Measurements from ENCODE around the gene FKBP11. TPM values are rescaled to one million over a fixed set of nuclear protein-coding genes. Genes with fewer than 3 reads are reported as not detected.

The FKBP11 gene
- total and polyA plus RNA-seq, 8 donors: 7.6 to 63.6 (median 30.6) TPM

DNA sequence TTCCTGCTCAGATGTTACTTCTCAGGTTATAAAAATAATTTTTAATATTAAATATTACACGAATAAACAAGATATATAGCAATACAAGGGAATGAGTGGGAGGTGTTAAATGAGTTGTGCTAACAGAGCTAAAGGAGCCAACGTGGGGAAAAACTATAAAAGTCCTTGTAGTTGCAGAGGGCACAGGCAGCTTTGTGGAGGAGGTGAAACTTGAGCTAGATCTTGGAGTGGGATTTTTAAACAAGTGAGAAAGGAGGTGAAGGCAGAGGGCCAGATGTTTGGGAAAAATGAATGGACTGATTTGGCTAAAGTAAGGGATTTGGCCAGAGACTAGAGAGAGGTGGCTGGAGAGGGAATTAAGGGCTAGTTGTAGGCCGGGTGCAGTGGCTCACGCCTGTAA, 5.2 kb upstream of the FKBP11 start:
- 85 to 90% (median 87%) methylated on average over 4 of the region's 4 CpGs for WGBS, 5 donors
- no peak for DNase-seq
- intact Hi-C loops (cut with DNase I; ENCODE audit: low total_unique reads): no loop called here
- Histone ChIP-seq H3K36me3 (peaks cover 14 to 68% (median 65%) of the 10 kb centered on the region in 4 donors), H3K4me3 (no peak overlapping the region), H3K27ac (no peak overlapping the region), H3K27me3 (no peaks in the 10 kb centered on the region), H3K4me1 (peaks cover 0 to 11% (median 5%) of the 10 kb centered on the region in 4 donors), H3K9me3 (no peaks in the 10 kb centered on the region)
- TF ChIP-seq, protein P1, sequence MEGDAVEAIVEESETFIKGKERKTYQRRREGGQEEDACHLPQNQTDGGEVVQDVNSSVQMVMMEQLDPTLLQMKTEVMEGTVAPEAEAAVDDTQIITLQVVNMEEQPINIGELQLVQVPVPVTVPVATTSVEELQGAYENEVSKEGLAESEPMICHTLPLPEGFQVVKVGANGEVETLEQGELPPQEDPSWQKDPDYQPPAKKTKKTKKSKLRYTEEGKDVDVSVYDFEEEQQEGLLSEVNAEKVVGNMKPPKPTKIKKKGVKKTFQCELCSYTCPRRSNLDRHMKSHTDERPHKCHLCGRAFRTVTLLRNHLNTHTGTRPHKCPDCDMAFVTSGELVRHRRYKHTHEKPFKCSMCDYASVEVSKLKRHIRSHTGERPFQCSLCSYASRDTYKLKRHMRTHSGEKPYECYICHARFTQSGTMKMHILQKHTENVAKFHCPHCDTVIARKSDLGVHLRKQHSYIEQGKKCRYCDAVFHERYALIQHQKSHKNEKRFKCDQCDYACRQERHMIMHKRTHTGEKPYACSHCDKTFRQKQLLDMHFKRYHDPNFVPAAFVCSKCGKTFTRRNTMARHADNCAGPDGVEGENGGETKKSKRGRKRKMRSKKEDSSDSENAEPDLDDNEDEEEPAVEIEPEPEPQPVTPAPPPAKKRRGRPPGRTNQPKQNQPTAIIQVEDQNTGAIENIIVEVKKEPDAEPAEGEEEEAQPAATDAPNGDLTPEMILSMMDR (IDR thresholded peaks at IDR 0.05): no peak
- TF ChIP-seq POLR2AphosphoS5 (IDR thresholded peaks at IDR 0.05) (no peak), POLR2A (IDR thresholded peaks at IDR 0.05) (no peak), EP300 (IDR thresholded peaks at IDR 0.05) (no peak)

DNA sequence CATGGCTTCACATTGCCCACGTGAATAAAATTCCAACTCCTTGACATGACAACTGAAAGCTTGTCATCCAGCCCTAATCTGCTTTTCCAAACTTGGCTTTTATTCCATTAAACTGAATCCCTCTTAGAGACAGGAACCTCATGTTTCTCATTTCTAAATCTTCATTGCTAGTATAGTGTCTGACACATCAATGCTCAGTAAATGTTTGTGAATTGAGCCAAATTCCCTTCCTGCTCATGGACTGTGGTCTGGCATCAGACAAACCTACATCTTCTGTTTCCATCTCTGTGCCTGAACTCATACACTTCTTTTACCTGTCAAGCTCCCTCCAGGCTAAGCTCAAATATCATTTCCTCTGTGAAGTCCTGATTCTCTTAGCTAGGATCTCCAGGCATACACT, 4.3 kb upstream of the FKBP11 start:
- Histone ChIP-seq H3K36me3 (peaks cover 14 to 59% (median 56%) of the 10 kb centered on the region in 4 donors), H3K27ac (no peak overlapping the region), H3K27me3 (no peaks in the 10 kb centered on the region), H3K9me3 (no peaks in the 10 kb centered on the region), H3K4me3 (no peak overlapping the region), H3K4me1 (peaks cover under 1 to 14% (median 9%) of the 10 kb centered on the region in 4 donors)
- intact Hi-C loops (cut with DNase I; ENCODE audit: low total_unique reads): no loop called here
- WGBS, 5 donors: 79 to 94% (median 89%) methylated on average over 1 of the region's 1 CpG
- DNase-seq: no peak
- TF ChIP-seq EP300 (IDR thresholded peaks at IDR 0.05): no peak
- TF ChIP-seq, protein P1 (IDR thresholded peaks at IDR 0.05): no peak
- TF ChIP-seq POLR2AphosphoS5 (IDR thresholded peaks at IDR 0.05): no peak
- TF ChIP-seq POLR2A (IDR thresholded peaks at IDR 0.05): no peak

DNA sequence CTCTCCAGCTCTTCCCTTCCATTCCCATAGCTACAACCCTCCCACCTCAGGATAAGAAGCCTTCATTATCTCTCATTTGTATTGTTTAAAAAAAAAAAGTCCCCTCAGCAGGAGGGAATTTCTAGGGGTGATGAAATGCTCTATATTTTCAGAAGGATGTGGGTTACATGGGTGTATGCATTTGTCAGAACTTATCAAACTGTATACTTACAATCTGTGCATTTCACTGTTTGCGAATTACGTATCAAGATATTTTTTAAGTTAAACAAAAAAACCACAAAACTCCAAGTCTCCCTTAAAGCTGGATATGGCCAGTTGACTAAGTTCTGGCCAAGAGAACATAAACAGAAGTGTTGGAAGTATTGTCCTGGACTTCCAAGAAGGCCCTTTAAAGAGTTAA, 2.0 kb upstream of the FKBP11 start:
- 31 to 71% (median 46%) methylated on average over 2 of the region's 2 CpGs for WGBS, 5 donors
- peaks cover under 1 to 51% (median 45%) of the 10 kb centered on the region in 4 donors for H3K36me3 ChIP-seq
- peaks cover 7 to 24% (median 17%) of the 10 kb centered on the region in 4 donors for H3K4me1 ChIP-seq
- no peak overlapping the region for H3K4me3 ChIP-seq
- no peaks in the 10 kb centered on the region for H3K9me3 ChIP-seq
- intact Hi-C loops (cut with DNase I; ENCODE audit: low total_unique reads): no loop called here
- DNase-seq: no peak
- TF ChIP-seq EP300 (IDR thresholded peaks at IDR 0.05): no peak
- TF ChIP-seq, protein P1 (IDR thresholded peaks at IDR 0.05): no peak
- no peak for TF ChIP-seq POLR2A (IDR thresholded peaks at IDR 0.05)
- TF ChIP-seq POLR2AphosphoS5 (IDR thresholded peaks at IDR 0.05): no peak
- H3K27me3 ChIP-seq: no peaks in the 10 kb centered on the region
- no peak overlapping the region for H3K27ac ChIP-seq

DNA sequence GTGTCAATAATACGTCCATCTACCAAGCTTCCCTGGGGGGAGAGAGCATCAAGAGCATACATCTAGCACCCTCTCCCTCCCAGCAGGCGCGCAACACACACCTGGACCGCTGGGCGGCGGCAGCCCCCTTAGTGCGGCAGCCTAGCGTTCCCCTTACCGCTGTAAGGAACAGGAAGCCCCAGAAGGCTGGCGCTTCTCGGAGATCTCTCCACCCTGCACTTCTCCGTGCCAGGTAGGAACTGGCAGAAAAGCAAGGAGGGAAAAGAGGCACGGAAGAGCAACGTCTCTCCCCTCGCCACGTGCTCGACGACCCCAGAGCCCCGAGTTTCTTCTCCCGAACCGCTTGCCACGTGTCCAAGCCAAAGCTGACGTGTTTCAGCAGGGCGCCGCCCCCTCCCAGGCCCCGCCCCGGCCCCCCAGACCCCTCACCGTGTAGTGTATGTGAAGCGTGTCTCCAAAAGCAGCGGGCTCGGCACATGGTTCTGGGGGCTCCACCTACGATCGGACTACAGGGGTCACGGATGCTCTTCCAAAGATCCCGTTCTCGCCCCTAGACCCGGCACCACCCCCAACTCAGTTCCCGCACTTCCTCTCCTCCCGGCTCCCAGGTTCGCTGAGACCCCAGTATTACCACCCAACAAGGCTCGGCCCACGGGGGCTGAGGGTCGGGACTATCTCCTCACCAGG, 532 bp downstream of the FKBP11 start:
- H3K27me3 ChIP-seq: no peaks in the 10 kb centered on the region
- intact Hi-C loops (cut with DNase I; ENCODE audit: low total_unique reads): no loop called here
- H3K36me3 ChIP-seq: peaks cover 0 to 31% (median 26%) of the 10 kb centered on the region in 4 donors
- 0 to 1% (median 0%) methylated on average over 23 to 43 of the region's 43 CpGs for WGBS, 5 donors
- H3K9me3 ChIP-seq: no peaks in the 10 kb centered on the region
- DNase-seq: peak; percentile 66 to 89
- TF ChIP-seq POLR2A (IDR thresholded peaks at IDR 0.05) (no peak), EP300 (IDR thresholded peaks at IDR 0.05) (no peak), POLR2AphosphoS5 (IDR thresholded peaks at IDR 0.05) (peak in 1 of 3 donors; percentile 31)
- TF ChIP-seq, protein P1 (IDR thresholded peaks at IDR 0.05): peak in 5 of 7 experiments; percentile 35 to 60 (median 48)
- peak overlapping the region; percentile 78 to 92 (median 86) for H3K4me3 ChIP-seq
- H3K27ac ChIP-seq: peak overlapping the region; percentile 74 to 83 (median 81)
- H3K4me1 ChIP-seq: peaks cover 7 to 24% (median 17%) of the 10 kb centered on the region in 4 donors
